22Rv1 (cell line): Measurements from ENCODE around the gene IRF4.

Experiments used
- CTCF ChIP-seq: fragments of 450-650 bp; IDR thresholded peaks from 2 replicates; pipeline ENCODE4 v1.5.1; 2017; ENCODE audit warnings: mild to moderate bottlenecking
- ZFX ChIP-seq: fragments of 450-650 bp; IDR thresholded peaks from 2 replicates; pipeline ENCODE4 v1.6.1; 2017; ENCODE audit warnings: antibody characterized with exemption, borderline replicate concordance

- TF ChIP-seq CTCF, result no peak
- no peak for TF ChIP-seq ZFX
These were observed 47.4 kb upstream of the IRF4 start for GRCh38 chr6:343960-344815.
